Gastroesophageal sphincter (tissue), 4 donors: ENCODE measurements around the gene PRXL2B. TPM values are rescaled to one million over a fixed set of nuclear protein-coding genes. Genes with fewer than 3 reads are reported as not detected.

ENCODE experiments used
- ATAC-seq: fragments of 150-250 bp; one replicate; pipeline ENCODE4 v1.9.1; 2016; ENCODE audit warnings: mild to moderate bottlenecking, moderate library complexity
- H3K27ac ChIP-seq, 4 donors: fragments of 200-600 bp; sonication (generic) in 3 of 4; 1 replicate in 3 of 4; 2 replicates in 1 of 4; pipeline ENCODE4 v1.5.1; 2016 to 2019
- H3K27me3 ChIP-seq: fragments of 200-600 bp; sonication (generic); one replicate; pipeline ENCODE4 v1.5.1; 2019
- H3K36me3 ChIP-seq, 2 donors: fragments of 200-600 bp; sonication (generic); one replicate each; pipeline ENCODE4 v1.5.1; 2019; ENCODE audit warnings: control low read depth in 1 of 2
- H3K4me1 ChIP-seq, 3 donors: fragments of 200-600 bp; sonication (generic); 1 replicate in 2 of 3; 2 replicates in 1 of 3; pipeline ENCODE4 v1.5.1; 2016 to 2019; ENCODE audit warnings: control low read depth in 2 of 3
- H3K4me3 ChIP-seq, 2 donors: fragments of 200-600 bp; sonication (generic); one replicate each; pipeline ENCODE4 v1.5.1; 2019; ENCODE audit warnings: mild to moderate bottlenecking in 1 of 2, moderate library complexity in 1 of 2
- H3K9me3 ChIP-seq, 3 donors: fragments of 200-600 bp; sonication (generic); one replicate each; pipeline ENCODE4 v1.5.1; 2017 to 2019; ENCODE audit warnings: control low read depth in 2 of 3
- CTCF ChIP-seq, 4 experiments: fragments of 200-600 bp in 2 of 4; fragments of 450-650 bp in 2 of 4; sonication (generic) in 1 of 4; IDR thresholded peaks; one replicate each; pipeline ENCODE4 v1.5.1; 2017 to 2019; ENCODE audit warnings: antibody characterized with exemption in 4 of 4, mild to moderate bottlenecking in 2 of 4, moderate library complexity in 2 of 4
- EP300 ChIP-seq: sonication (generic); formaldehyde crosslinking; IDR thresholded peaks from one replicate; pipeline ENCODE4 v1.6.1; 2017; ENCODE audit warnings: antibody characterized with exemption, mild to moderate bottlenecking
- POLR2A ChIP-seq, 2 donors: fragments of 450-650 bp; IDR thresholded peaks; one replicate each; pipeline ENCODE4 v1.6.1; 2017; ENCODE audit warnings: antibody characterized with exemption in 2 of 2, mild to moderate bottlenecking in 2 of 2, moderate library complexity in 1 of 2
- POLR2AphosphoS5 ChIP-seq: sonication (generic); formaldehyde crosslinking; IDR thresholded peaks from one replicate; pipeline ENCODE4 v1.6.1; 2017; ENCODE audit warnings: antibody characterized with exemption
- WGBS, 2 donors: methylation state at CpG; one replicate each; pipeline ENCODE4 v1.1.5; 2018; ENCODE audit warnings: low coverage in 1 of 2; 5-methylcytosine and 5-hydroxymethylcytosine counted together
- total RNA-seq, 4 donors: library from RNA; depleted of rRNA; stranded (reverse); fragments of >200 nt; gene quantifications; one replicate each; pipeline ENCODE4 v1.1.0, GENCODE V29; 2016

PRXL2B gene
- total RNA-seq, 4 donors from 2014 or later = 6.5 to 24.1 (median 14.0) TPM

DNA sequence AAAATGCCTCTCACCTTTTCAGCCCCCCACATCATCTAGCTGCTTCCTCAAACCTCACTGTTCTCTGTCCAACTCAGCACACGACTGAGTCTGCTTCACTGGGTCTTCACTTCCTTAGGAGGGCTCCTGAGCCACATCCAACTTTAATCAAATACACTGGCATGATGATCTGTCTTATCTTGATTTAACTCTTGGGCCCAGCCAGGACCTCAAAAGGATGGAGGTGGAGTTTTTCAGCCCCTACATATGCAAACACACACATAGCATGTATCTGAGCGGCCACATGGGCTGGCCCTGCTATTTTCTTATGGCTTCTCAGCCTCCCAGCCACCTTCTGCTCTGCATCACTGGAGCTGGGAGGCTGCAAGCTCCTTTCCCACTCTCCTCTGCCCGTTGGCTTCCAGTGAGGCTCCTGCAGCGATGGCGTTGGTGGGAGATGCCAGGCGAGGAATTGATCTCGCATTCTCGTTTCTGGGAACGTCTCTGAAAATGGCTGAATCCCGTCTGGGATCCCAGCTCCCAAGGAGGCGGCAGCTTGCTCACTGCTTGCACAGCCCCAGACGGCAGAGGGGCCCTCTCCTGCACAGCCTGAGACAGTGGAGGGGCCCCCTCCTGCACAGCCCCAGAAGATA is 1.8 kb upstream of the PRXL2B start:
- Histone ChIP-seq H3K36me3 (peaks cover 0 to 14% of the 10 kb centered on the region in 2 donors), H3K4me1 (peaks cover 0 to 42% (median 25%) of the 10 kb centered on the region in 3 donors), H3K4me3 (peak overlapping the region; percentile 80 to 94), H3K9me3 (no peaks in the 10 kb centered on the region), H3K27me3 (peaks cover 14% of the 10 kb centered on the region), H3K27ac (peak overlapping the region; percentile 93 to 100 (median 98))
- TF ChIP-seq POLR2AphosphoS5 (no peak), CTCF (IDR thresholded peaks at IDR 0.05) (no peak), EP300 (no peak), POLR2A (IDR thresholded peaks at IDR 0.05) (no peak)
- 20 to 40% methylated on average over 1 to 2 of the region's 12 CpGs for WGBS, 2 donors
- no peak for ATAC-seq

DNA sequence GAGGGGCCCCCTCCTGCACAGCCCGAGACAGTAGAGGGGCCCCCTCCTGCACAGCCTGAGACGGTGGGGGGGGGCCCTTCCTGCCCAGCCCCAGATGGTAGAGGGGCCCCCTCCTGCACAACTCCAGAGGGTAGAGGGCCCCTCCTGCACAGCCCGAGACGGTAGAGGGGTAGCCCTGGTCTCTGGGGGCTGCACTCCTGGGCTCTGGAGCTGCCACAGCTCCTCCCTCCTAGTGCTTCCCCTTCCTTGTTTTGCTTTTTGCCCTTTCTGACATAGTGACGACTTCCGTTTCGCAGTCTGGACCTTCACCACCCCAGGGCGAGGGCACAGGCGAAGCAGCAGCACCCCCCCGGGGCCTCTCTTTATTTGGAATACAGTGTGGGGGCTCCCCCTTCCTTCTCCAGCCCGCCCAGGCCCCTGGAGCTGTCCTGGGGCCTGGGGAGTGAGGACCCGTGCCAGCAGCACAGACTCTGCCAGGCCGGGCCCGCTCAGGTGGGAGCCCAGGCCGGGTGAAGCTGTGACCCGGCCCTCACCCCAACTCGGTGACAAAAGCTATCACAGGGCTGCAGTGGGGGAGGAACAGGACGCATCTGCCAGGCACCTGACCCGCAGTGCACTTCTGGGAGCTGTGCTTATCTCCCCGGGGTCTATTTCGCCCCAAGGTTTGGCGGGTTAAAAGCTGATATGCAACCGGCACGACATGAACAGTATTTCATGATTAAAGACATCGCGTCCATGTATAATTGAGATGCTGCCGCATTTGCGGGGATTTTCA is 1.1 kb upstream of the PRXL2B start:
- H3K27ac ChIP-seq = peak overlapping the region; percentile 93 to 100 (median 98)
- WGBS, 2 donors = 0% methylated on average over 2 of the region's 28 CpGs; no CpG with 5 or more reads in 1 of the 2 donors
- ATAC-seq = peak; percentile 20
- H3K36me3 ChIP-seq = peaks cover 0 to 18% of the 10 kb centered on the region in 2 donors
- TF ChIP-seq EP300 = no peak
- TF ChIP-seq POLR2A (IDR thresholded peaks at IDR 0.05) = peak; percentile 46 to 68
- TF ChIP-seq CTCF (IDR thresholded peaks at IDR 0.05) = peak in 1 of 4 experiments; percentile 6
- TF ChIP-seq POLR2AphosphoS5 = peak; percentile 78
- H3K4me3 ChIP-seq = peak overlapping the region; percentile 80 to 94
- peaks cover 0 to 42% (median 25%) of the 10 kb centered on the region in 3 donors for H3K4me1 ChIP-seq
- no peaks in the 10 kb centered on the region for H3K9me3 ChIP-seq
- peaks cover 7% of the 10 kb centered on the region for H3K27me3 ChIP-seq

DNA sequence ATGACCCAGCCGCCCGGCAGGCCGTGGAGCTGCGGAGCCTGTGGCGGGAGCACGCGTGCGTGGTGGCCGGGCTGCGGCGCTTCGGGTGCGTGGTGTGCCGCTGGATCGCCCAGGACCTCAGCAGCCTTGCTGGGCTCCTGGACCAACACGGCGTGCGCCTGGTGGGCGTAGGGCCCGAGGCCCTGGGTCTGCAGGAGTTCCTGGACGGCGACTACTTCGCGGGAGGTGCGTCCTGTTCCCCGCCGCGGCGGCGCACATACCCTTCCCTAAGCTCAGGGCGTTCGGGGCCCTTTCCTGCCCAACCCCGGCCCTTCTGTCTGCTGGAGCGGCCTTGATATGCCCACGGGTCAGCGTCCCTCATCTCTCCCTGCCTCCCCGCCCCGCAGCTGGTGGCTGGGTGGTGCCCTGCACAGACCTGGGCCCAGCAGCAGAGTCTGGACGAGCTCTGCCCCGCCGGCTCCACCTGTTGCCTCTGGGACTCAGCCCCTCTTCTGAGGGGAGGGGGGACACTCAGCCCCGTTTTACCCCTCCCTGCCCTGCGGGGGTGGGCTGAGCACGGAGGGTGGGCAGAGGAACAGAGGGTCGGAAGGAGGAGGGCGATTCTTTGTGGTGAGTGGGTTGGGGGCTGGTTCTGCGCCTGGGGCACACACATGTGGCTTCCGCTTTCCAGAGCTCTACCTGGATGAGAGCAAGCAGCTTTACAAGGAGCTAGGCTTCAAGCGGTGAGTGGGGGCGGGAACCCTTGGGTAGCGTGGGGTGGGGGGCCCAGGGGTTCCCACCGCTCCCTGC is 688 bp downstream of the PRXL2B start:
- no CpG with 5 or more reads among the region's 52 CpGs for WGBS, 2 donors

More for the DNA sequence above, 688 bp downstream of the PRXL2B start:
- no peak for ATAC-seq
- H3K27ac ChIP-seq = peak overlapping the region in 3 of 4 donors; percentile 96 to 100 (median 99)
- TF ChIP-seq EP300 = no peak
- no peak for TF ChIP-seq CTCF (IDR thresholded peaks at IDR 0.05)
- no peak for TF ChIP-seq POLR2AphosphoS5
- H3K4me1 ChIP-seq = peaks cover 0 to 42% (median 25%) of the 10 kb centered on the region in 3 donors
- peaks cover 0 to 18% of the 10 kb centered on the region in 2 donors for H3K36me3 ChIP-seq
- H3K27me3 ChIP-seq = no peaks in the 10 kb centered on the region
- no peaks in the 10 kb centered on the region for H3K9me3 ChIP-seq
- peak overlapping the region; percentile 39 to 94 for H3K4me3 ChIP-seq
